HG02943 (cell line): Measurements from ENCODE around the gene EXTL1.

Source experiments
- ATAC-seq: cut with Tn5 transposase; IDR thresholded peaks from one replicate; pipeline ENCODE4 v1.9.1; 2021; ENCODE audit warnings: mild to moderate bottlenecking, low read depth, moderate library complexity; ENCODE audit not compliant: unreplicated experiment

EXTL1 gene

DNA sequence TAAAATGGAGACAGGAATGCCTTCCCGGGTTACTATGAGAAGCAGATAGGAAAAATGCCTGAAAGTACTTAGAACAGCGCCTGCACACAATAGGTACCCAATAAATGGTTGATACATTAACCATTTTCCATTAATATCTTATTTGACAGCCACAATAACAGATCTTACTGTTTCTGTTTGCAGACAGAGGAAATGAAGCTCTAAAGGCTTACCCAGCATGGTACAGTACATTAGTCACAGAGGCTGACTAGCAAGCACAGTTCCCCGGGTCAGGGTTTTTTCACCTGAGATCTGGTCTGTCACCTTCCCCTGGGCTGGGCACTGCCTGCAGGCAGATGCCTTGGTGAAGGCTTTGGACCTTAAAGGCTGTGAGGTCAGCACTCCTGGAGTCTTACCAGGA is 43.0 kb downstream of the EXTL1 start:
- ATAC-seq, result no peak

DNA sequence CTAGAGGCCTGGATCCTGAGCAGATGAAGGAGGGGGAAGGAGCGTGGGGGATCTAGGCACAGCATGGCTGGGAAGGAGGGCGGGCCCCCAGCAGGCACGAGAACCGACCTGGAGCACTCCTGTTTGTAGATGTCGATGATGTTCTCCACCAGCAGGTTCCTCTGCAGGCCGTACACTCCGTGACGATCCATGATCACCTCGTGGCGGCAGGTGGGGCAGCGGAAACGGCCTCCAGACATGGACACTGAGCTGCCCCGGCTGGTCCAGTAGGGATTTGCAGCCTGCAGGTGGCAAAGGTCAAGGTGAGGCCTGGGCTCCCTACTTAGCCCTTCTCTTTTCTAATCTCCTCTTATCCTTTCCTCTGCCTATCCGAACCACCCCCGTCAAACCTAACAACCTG is 44.6 kb downstream of the EXTL1 start:
- ATAC-seq, result no peak

DNA sequence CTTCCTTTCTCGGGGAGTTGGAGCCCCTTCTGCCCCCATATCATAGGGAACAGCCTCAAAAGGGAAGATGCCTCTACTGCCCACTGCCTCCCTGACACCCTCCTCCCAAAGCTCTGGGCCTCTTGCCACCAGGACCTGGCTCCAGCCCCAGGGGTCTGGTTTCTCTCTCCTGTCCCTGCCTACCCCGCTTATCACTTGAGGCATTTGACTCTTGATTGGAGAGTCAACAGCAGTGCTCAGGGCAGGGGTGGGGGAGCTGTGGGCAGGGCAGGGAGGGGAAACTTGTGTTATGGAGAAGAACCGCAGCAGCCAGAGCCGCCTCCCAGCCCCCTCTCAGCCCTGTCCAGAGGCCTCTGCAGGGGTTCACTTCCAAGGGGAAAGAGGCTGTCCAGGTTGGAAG is 45.3 kb downstream of the EXTL1 start:
- no peak for ATAC-seq

GRCh38 chr1:26067432-26067911 is 45.9 kb downstream of the EXTL1 start, which contains the start of gene TRIM63:
Gene TRIM63, minus strand, starts transcription at chr1:26067630. Its CDS starts 136 bp downstream, at chr1:26067494.
- no peak for ATAC-seq

GRCh38 chr1:26069941-26070295 is 48.3 kb downstream of the EXTL1 start:
- ATAC-seq, result no peak

GRCh38 chr1:26070296-26070962 is 48.9 kb downstream of the EXTL1 start:
- ATAC-seq, result no peak

DNA sequence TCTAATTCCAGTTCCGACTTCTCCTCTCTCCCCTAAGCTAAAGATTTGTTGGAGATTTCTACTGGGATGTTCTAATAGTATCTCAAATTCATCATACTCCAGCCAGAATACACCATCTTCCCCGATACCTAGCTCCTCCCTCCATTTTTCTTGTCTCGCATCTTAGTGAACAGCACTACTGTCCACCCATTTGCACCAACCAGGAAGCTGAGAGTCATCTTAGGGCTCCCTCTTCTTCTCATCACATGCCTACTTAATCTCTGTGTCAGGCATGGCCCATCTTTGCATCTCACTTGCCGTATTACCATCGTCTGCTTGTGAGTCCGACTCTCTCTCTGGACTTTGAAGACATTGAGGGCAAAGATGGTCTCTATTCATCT is 49.4 kb downstream of the EXTL1 start:
- no peak for ATAC-seq

- ATAC-seq, result no peak
Measured at GRCh38 chr1:26072305-26072704, 50.7 kb downstream of the EXTL1 start.

DNA sequence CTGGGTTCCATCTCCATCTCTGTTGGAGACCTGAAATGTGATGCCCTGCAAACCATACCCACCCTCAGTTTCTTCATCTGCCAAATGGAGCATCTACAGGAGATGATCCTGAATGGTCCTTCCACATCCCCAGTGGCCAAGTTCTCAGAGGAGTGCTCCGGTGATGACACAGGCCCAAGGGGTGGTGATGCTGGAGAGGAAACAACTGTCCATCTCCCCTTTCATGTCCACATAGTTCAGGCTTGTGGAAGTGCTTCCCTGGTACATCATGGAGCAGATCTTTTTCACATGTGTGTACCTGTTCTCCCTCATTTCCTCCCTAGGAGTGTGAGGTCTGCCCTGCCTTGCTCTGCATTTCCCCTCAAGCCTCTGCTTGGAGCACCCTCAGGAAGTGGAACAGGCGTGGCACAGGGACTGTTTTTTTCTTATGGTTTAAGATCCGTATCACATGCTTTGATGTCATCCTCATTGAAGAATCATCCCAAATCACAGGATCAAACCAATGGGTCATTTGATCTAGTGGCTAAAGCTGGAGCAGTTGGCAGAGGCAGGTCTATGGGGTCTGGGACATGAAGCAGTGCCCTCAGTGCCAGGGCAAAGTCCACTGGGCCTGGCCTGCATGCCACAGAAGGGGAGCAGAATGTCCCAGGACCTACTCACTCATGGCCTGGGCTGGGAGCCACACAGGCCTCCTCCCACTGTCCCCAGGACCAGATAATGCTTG is 54.0 kb downstream of the EXTL1 start:
- no peak for ATAC-seq

DNA sequence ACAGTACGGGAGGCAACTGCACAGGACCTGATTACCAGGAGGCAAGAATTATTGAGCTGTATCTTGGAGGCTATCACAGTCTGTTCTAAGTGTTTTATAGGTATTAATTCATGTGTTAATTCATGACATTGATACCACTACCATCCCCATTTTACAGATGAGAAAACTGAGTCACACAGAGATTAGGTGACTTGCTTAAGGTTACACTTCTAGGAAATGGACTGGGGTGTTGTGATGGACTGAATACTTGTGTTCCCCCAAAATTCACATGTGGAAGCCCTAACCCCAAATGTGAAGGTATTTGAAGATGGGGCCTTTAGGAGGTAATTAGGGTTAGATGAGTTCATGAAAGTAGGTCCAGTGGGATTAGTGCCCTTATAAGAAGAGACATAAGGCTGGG is 55.9 kb downstream of the EXTL1 start:
- ATAC-seq, result no peak

DNA sequence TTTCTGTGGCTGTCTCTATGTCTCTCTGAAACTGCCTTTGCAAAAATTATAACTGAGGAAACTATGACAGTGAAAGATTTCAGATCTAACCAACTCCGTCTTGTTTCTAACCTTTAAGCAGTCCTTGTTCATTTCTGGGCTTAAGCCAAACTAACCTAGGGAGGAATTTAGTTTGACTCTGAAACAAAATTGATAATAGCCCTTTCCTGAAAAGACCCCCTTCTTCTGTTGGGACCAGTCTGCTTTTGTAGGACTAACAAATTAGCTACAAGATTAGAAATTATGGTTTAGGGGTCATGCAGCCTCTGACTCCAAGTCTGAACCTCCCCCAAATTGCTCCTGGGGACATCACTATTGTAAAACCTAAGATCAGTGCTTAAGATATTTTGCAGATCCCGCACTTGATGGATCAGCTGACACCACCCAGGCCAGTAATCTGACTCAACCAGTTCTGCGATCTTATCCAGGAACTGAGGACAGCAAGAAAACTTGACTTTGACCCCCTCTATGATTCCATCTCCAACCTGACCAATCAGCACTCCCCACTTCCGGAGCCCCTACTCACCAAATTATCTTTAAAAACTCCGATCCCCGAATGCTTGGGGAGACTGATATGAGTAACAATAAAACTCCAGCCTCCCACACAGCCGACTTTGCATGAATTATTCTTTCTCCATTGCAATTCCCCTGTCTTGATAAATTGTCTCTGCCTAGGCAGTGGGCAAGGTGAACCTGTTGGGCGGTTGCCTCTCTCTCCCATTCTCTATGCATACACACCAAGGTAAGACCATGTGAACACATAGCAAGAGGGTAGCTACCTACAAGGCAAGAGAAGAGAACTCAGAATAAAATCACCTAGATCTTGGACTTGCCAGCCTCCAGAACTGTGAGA is 57.0 kb downstream of the EXTL1 start:
- ATAC-seq, result no peak

DNA sequence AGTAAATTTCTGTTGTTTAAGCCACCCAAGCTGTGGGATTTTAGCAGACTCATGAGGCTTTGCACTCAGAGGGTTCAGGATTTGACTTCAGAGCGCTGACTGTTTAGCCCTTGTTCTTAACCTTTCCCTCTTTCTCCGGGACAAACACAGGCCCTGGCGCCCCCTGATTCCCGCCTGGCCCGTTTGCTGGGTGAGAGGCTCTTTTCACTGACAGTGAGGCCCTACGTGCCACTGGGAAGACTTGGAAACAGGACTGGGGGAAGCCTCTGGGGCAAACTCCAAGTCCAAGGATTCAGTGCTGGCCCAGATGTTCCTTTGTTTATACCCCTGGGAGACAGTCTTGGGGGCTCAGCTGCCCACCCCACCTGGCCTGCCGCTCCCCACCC is 57.6 kb downstream of the EXTL1 start:
- no peak for ATAC-seq

GRCh38 chr1:26079960-26080814 is 58.6 kb downstream of the EXTL1 start:
- ATAC-seq, result no peak

DNA sequence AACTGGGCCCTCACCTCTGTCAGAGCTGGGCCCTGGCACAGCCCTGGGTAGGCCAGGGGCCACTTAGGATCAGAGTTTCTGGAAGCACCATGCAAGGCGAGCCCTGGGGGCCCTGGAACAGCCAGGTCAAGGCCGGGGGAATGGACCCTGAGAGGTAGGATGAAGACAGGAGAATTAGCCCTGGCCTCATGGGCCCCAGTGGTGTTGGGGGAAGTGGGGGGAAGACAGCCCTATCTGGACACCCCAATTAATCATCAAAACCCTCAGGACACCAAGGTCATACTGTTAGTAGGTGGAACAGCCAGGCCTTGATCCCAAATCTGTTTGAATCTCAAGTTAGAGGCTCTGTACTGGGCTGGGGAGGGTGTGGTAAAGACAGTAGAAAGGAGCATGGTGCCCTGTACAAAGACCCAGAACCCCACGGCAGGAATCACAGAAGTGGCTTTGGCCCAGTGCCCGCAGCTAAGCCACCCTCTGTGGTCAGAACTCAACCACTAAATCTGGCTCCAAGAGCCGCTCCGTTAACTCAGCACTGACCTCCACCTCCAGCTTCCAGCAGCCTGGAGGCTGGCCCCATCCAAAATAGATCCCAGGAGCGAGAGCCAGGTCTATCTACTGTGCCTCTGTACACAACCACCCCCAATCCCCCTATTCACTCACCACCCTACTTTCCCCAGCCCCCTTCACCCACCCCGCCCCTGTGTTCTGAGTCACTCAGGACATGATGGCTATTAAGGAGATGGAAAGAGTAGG is 59.9 kb downstream of the EXTL1 start:
- ATAC-seq, result no peak

- no peak for ATAC-seq
Measured at GRCh38 chr1:26082020-26082350, 60.4 kb downstream of the EXTL1 start.

GRCh38 chr1:26083208-26083607 is 61.6 kb downstream of the EXTL1 start:
- ATAC-seq, result no peak

DNA sequence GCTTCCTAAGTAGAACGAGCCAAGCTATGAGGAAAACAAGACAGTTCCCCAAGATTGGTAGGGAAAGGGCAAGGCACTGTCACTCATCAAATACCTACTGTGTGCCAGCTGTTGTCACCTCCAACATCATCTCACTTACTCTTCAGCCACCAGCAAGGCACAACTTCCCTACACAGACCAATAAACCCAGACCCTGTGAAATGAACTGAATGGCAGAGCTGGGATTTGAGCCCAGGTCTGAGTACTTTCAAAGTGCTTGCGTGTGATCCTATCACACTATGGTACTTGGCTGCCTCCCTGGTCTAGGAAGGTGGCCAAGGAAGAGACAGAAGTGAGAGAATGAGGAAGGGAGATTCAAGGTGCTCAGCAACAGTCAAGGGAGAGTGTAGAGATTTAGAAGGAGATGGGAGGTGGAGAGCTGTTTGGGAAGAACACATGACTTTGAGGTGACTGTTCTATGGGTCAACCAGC is 62.6 kb downstream of the EXTL1 start:
- ATAC-seq, result no peak

GRCh38 chr1:26084844-26085243 is 63.3 kb downstream of the EXTL1 start:
- no peak for ATAC-seq
